Lung (tissue), 13 donors: Measurements from ENCODE around the gene BTN2A1. TPM values are rescaled to one million over a fixed set of nuclear protein-coding genes. Genes with fewer than 3 reads are reported as not detected.

Experiments used
- ATAC-seq: fragments of 200-7000 bp; cut with Tn5 transposase; one replicate; pipeline ENCODE4 v1.9.1; 2020; ENCODE audit warnings: moderate number of reproducible peaks; ENCODE audit not compliant: insufficient read depth, low FRiP score
- DNase-seq, 3 donors: peaks; one replicate each; pipeline ENCODE4 v3.0.0-alpha.2; 2013 to 2017
- H3K27ac ChIP-seq, 2 donors: one replicate each; pipeline ENCODE4 v1.5.1; 2013; ENCODE audit warnings: mild to moderate bottlenecking in 2 of 2, moderate library complexity in 2 of 2, control low read depth in 1 of 2, inconsistent platforms in 1 of 2, low read depth in 1 of 2, low read length in 1 of 2
- H3K27me3 ChIP-seq, 3 donors: one replicate each; pipeline ENCODE4 v1.5.1; 2013; ENCODE audit warnings: low read length in 2 of 3; ENCODE audit not compliant: control insufficient read depth in 3 of 3, insufficient read depth in 3 of 3
- H3K36me3 ChIP-seq, 4 donors: one replicate each; pipeline ENCODE4 v1.5.1; 2013; ENCODE audit warnings: low read length in 4 of 4, mild to moderate bottlenecking in 1 of 4, moderate library complexity in 1 of 4; ENCODE audit not compliant: control insufficient read depth in 4 of 4, insufficient read depth in 4 of 4
- H3K4me1 ChIP-seq, 5 donors: one replicate each; pipeline ENCODE4 v1.5.1; 2013; ENCODE audit warnings: low read length in 5 of 5, mild to moderate bottlenecking in 2 of 5, moderate library complexity in 1 of 5; ENCODE audit not compliant: control insufficient read depth in 5 of 5, insufficient read depth in 5 of 5
- H3K4me3 ChIP-seq: one replicate; pipeline ENCODE4 v1.5.1; 2013; ENCODE audit warnings: mild to moderate bottlenecking, control low read depth, moderate library complexity
- H3K9ac ChIP-seq, 2 donors: one replicate each; pipeline ENCODE4 v1.5.1; 2013; ENCODE audit warnings: low read length in 2 of 2, control low read depth in 1 of 2; ENCODE audit not compliant: insufficient read depth in 1 of 2
- H3K9me3 ChIP-seq, 4 donors: one replicate each; pipeline ENCODE4 v1.5.1; 2013; ENCODE audit warnings: low read length in 3 of 4, mild to moderate bottlenecking in 1 of 4, moderate library complexity in 1 of 4; ENCODE audit not compliant: control insufficient read depth in 4 of 4, insufficient read depth in 3 of 4
- CTCF ChIP-seq: IDR thresholded peaks from 2 replicates; pipeline ENCODE4 v1.5.1; 2012; ENCODE audit warnings: mild to moderate bottlenecking; ENCODE audit errors: control extremely low read depth, extremely low read depth
- WGBS, 2 donors: extraction: QIAGEN DNeasy Blood & Tissue Kit; methylation state at CpG; one replicate each; pipeline ENCODE4 v1.1.7; 2013; 5-methylcytosine and 5-hydroxymethylcytosine counted together
- polyA plus RNA-seq, 2 donors: library from polyadenylated mRNA; stranded (reverse); fragments of 200-250 nt; gene quantifications; one replicate each; pipeline ENCODE4 v1.2.1, GENCODE V29; 2013
- small RNA-seq: library from RNA; depleted of rRNA; stranded (forward); fragments of <200 nt; gene quantifications from one replicate; pipeline ENCODE3, GENCODE V24; 2014; ENCODE audit warnings: low replicate concordance
- total RNA-seq, 2 donors: library from RNA; depleted of rRNA in 1 of 2; stranded (reverse); fragments of >200 nt in 1 of 2; gene quantifications; one replicate each; pipeline ENCODE4 v1.2.1, GENCODE V29; 2014 to 2021
- donor health status: control.
- donor health status: control.
- donor health status: Bipolar disorder and iron deficiency.
- donor health status: healthy.
- donor health status: DM: yes; HTN: yes; CAD: no.

Gene BTN2A1
- total and polyA plus RNA-seq, 4 donors, result 12.4 to 35.3 (median 21.8) TPM

- peaks cover 0 to under 1% (median 0%) of the 10 kb centered on the region in 5 donors for H3K4me1 ChIP-seq
- DNase-seq (no peak), ATAC-seq (no peak)
- TF ChIP-seq CTCF, result no peak
- H3K9ac ChIP-seq, result no peak overlapping the region
- no peak overlapping the region for H3K4me3 ChIP-seq
- no peaks in the 10 kb centered on the region for H3K36me3 ChIP-seq
- no peak overlapping the region for H3K27ac ChIP-seq
- WGBS, 2 donors, result 86 to 94% methylated on average over 2 of the region's 2 CpGs
- H3K9me3 ChIP-seq, result no peaks in the 10 kb centered on the region
- no peaks in the 10 kb centered on the region for H3K27me3 ChIP-seq
Measured at GRCh38 chr6:26514984-26515383, 57.2 kb downstream of the BTN2A1 start.

DNA sequence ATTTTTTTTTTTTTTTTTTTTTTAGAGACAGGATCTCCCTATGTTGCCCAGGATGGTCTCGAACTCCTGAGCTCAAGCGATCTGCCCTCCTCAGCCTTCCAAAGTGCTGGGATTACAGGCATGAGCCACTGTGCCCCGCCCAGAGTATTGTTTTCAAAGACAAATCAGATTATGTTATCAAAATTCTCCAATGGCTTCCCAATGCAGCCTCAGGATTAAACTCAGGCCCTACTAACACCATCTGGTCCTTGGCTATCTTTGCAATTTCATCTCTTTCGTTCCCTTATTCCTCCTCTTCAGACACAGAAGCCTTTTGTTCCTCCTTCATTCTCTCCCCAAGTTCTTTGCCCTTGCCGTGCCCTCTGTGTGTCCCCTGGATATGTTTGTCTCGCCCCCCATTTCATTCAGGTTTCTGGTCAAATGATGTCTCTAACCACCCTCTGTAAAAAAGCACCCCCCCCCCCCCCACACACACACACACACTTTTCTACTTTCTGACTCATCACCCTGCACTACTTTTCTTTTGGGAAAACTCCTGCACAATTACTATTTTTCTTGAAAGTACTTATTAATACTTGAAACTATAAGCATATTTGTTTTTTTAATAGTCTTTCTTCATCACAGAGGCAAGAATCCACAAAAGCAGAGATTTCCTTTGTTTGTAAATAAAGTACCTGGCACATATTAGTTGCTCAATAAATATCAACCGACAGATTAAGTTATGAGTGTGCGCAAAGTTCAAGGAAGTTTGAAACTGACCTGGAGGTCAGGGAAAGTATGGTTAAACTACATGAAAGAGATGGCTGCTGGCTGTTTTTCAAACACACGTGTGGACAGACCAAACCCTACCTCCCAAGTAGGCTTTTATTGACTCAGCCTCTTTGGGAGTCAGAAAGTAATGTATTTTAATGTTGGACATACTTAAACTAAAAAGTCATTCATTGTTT is 59.0 kb downstream of the BTN2A1 start:
- H3K9ac ChIP-seq, result no peak overlapping the region
- no peak for DNase-seq

More for the DNA sequence above, 59.0 kb downstream of the BTN2A1 start:
- Histone ChIP-seq H3K27me3 (no peaks in the 10 kb centered on the region), H3K9me3 (no peaks in the 10 kb centered on the region), H3K36me3 (no peaks in the 10 kb centered on the region), H3K27ac (no peak overlapping the region), H3K4me1 (peaks cover 0 to 5% (median 0%) of the 10 kb centered on the region in 5 donors), H3K4me3 (no peak overlapping the region)
- ATAC-seq, result no peak
- no peak for TF ChIP-seq CTCF
- 86 to 89% methylated on average over 9 of the region's 9 CpGs for WGBS, 2 donors

Small RNA genes lying within 50 kb of the gene (small RNA-seq; reads per million reads assigned to genes)
- gene RNU6-502P, result not detected

Other genes with a start within 250 kb of the BTN2A1 start
- 10 to 100 TPM; 19.7 to 19.8 TPM for gene BTN3A2, start 92.8 kb upstream of the BTN2A1 start, total RNA-seq
- gene BTN3A2, start 92.8 kb upstream of the BTN2A1 start, polyA plus RNA-seq, result 10 to 100 TPM; 17.5 to 40.5 TPM
- gene BTN2A2, start 74.8 kb upstream of the BTN2A1 start, total RNA-seq, result 10 to 100 TPM; 19.1 to 26.8 TPM
- 10 to 100 TPM in 1 of 2 donors, 1 to 10 TPM in 1; 9.5 to 21.8 TPM for gene BTN2A2, start 74.8 kb upstream of the BTN2A1 start, polyA plus RNA-seq
- gene BTN3A1, start 55.7 kb upstream of the BTN2A1 start, total RNA-seq, result 10 to 100 TPM; 18.7 to 60.1 TPM
- 10 to 100 TPM; 14.4 to 26.3 TPM for gene BTN3A1, start 55.7 kb upstream of the BTN2A1 start, polyA plus RNA-seq
- gene BTN3A3, start 17.5 kb upstream of the BTN2A1 start, total RNA-seq, result 10 to 100 TPM; 18.9 to 65.5 TPM
- gene BTN3A3, start 17.5 kb upstream of the BTN2A1 start, polyA plus RNA-seq, result 10 to 100 TPM in 1 of 2 donors, 1 to 10 TPM in 1; 8.1 to 22.9 TPM
- under 1 TPM; 0.06 to 0.26 TPM for gene BTN1A1, start 42.3 kb downstream of the BTN2A1 start, total RNA-seq
- under 1 TPM in 1 of 2 donors, not detected in 1; 0.06 TPM for gene BTN1A1, start 42.3 kb downstream of the BTN2A1 start, polyA plus RNA-seq
- gene HMGN4, start 80.4 kb downstream of the BTN2A1 start, total RNA-seq, result 10 to 100 TPM; 50.8 to 57.6 TPM
- gene HMGN4, start 80.4 kb downstream of the BTN2A1 start, polyA plus RNA-seq, result 10 to 100 TPM; 16.1 to 73.3 TPM
- 10 to 100 TPM; 15.6 to 18.2 TPM for gene ABT1, start 139.0 kb downstream of the BTN2A1 start, total RNA-seq
- 10 to 100 TPM; 13.4 to 20.9 TPM for gene ABT1, start 139.0 kb downstream of the BTN2A1 start, polyA plus RNA-seq
- 10 to 100 TPM; 19.8 to 26.0 TPM for gene ZNF322, start 201.8 kb downstream of the BTN2A1 start, total RNA-seq
- 1 to 10 TPM; 5.8 to 9.1 TPM for gene ZNF322, start 201.8 kb downstream of the BTN2A1 start, polyA plus RNA-seq